ENCODE measurements around the gene FLT3.

DNA sequence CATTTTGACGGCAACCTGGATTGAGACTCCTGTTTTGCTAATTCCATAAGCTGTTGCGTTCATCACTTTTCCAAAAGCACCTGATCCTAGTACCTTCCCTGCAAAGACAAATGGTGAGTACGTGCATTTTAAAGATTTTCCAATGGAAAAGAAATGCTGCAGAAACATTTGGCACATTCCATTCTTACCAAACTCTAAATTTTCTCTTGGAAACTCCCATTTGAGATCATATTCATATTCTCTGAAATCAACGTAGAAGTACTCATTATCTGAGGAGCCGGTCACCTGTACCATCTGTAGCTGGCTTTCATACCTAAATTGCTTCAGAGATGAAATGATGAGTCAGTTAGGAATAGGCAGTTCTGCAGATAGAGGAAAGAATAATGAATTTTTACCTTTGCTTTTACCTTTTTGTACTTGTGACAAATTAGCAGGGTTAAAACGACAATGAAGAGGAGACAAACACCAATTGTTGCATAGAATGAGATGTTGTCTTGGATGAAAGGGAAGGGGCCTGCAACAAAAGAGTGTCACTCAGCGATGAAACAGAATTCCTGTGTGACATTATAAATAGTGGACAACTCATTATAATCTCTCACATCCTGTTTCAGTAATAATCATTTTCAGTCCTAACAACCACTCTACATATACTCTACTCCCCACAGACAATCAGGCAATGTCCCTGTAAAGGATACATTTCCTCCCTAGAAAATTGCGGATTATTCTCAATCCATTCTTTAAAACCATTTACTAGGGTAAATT lies 66.3 kb downstream of the FLT3 start:
- TF ChIP-seq, protein P1, sequence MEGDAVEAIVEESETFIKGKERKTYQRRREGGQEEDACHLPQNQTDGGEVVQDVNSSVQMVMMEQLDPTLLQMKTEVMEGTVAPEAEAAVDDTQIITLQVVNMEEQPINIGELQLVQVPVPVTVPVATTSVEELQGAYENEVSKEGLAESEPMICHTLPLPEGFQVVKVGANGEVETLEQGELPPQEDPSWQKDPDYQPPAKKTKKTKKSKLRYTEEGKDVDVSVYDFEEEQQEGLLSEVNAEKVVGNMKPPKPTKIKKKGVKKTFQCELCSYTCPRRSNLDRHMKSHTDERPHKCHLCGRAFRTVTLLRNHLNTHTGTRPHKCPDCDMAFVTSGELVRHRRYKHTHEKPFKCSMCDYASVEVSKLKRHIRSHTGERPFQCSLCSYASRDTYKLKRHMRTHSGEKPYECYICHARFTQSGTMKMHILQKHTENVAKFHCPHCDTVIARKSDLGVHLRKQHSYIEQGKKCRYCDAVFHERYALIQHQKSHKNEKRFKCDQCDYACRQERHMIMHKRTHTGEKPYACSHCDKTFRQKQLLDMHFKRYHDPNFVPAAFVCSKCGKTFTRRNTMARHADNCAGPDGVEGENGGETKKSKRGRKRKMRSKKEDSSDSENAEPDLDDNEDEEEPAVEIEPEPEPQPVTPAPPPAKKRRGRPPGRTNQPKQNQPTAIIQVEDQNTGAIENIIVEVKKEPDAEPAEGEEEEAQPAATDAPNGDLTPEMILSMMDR (IDR thresholded peaks at IDR 0.05): no peak
- no peak for TF ChIP-seq EP300 (IDR thresholded peaks at IDR 0.05)
